MM.1S (cell line): Measurements from ENCODE around the gene TERB1.

Experiments used
- DNase-seq: peaks from one replicate; pipeline ENCODE4 v3.0.0-alpha.2; 2015
- H2AFZ ChIP-seq: fragments of 300-600 bp; sonication (generic); 2 replicates; pipeline ENCODE4 v1.6.0; 2016; ENCODE audit warnings: antibody characterized with exemption, low read length
- H3F3A ChIP-seq: fragments of 300-600 bp; sonication (generic); 2 replicates; pipeline ENCODE4 v1.6.1; 2016; ENCODE audit warnings: mild to moderate bottlenecking, antibody characterized with exemption, low read length, moderate library complexity, mixed read lengths; ENCODE audit not compliant: insufficient read depth
- H3K27ac ChIP-seq: fragments of 300-600 bp; sonication (generic); 2 replicates; pipeline ENCODE4 v1.5.1; 2016; ENCODE audit warnings: mild to moderate bottlenecking, low read length
- H3K27me3 ChIP-seq: fragments of 300-600 bp; sonication (generic); replicated peaks from 2 replicates; pipeline ENCODE4 v1.6.0; 2016; ENCODE audit warnings: low read length; ENCODE audit not compliant: insufficient read depth
- H3K36me3 ChIP-seq: fragments of 300-600 bp; sonication (generic); replicated peaks from 2 replicates; pipeline ENCODE4 v1.6.1; 2016; ENCODE audit warnings: mild to moderate bottlenecking, low read length, mixed read lengths; ENCODE audit not compliant: insufficient read depth
- H3K4me1 ChIP-seq: fragments of 300-600 bp; sonication (generic); 2 replicates; pipeline ENCODE4 v1.6.1; 2016; ENCODE audit warnings: low read length, mixed read lengths
- H3K4me2 ChIP-seq: fragments of 300-600 bp; sonication (generic); 2 replicates; pipeline ENCODE4 v1.6.0; 2016; ENCODE audit warnings: low read depth, low read length
- H3K4me3 ChIP-seq: fragments of 300-600 bp; sonication (generic); 2 replicates; pipeline ENCODE4 v1.5.1; 2016; ENCODE audit warnings: low read length, mixed read lengths
- H3K79me2 ChIP-seq: fragments of 300-600 bp; sonication (generic); 2 replicates; pipeline ENCODE4 v1.6.1; 2016; ENCODE audit warnings: mixed run types, low read length, mixed read lengths
- H3K9ac ChIP-seq: fragments of 300-600 bp; sonication (generic); 2 replicates; pipeline ENCODE4 v1.6.1; 2016; ENCODE audit warnings: low read length, mixed read lengths
- H3K9me2 ChIP-seq: fragments of 300-600 bp; sonication (generic); replicated peaks from 2 replicates; pipeline ENCODE4 v1.6.1; 2016; ENCODE audit warnings: mild to moderate bottlenecking, low read length, mixed read lengths; ENCODE audit not compliant: insufficient read depth
- H3K9me3 ChIP-seq: fragments of 300-600 bp; sonication (generic); replicated peaks from 2 replicates; pipeline ENCODE4 v1.6.1; 2016; ENCODE audit warnings: mild to moderate bottlenecking, low read length, mixed read lengths; ENCODE audit not compliant: insufficient read depth
- H4K20me1 ChIP-seq: fragments of 300-600 bp; sonication (generic); 2 replicates; pipeline ENCODE4 v1.6.1; 2016; ENCODE audit warnings: mild to moderate bottlenecking, low read length, moderate library complexity, mixed read lengths; ENCODE audit not compliant: insufficient read depth
- EZH2 ChIP-seq: fragments of 300-600 bp; sonication (generic); optimal IDR thresholded peaks from 2 replicates; pipeline ENCODE3; 2017; ENCODE audit warnings: low read depth, mild to moderate bottlenecking, antibody characterized with exemption, low read length, mixed read lengths
- EZH2phosphoT487 ChIP-seq: fragments of 300-600 bp; sonication (generic); IDR thresholded peaks from 2 replicates; pipeline ENCODE4 v1.6.1; 2018; ENCODE audit warnings: antibody characterized with exemption, low read length
- TF ChIP-seq, protein P1 (sequence below): fragments of 300-600 bp; sonication (generic); IDR thresholded peaks from 2 replicates; pipeline ENCODE4 v1.5.1; 2016; ENCODE audit warnings: antibody characterized with exemption, low read length, mixed read lengths

Gene TERB1

DNA sequence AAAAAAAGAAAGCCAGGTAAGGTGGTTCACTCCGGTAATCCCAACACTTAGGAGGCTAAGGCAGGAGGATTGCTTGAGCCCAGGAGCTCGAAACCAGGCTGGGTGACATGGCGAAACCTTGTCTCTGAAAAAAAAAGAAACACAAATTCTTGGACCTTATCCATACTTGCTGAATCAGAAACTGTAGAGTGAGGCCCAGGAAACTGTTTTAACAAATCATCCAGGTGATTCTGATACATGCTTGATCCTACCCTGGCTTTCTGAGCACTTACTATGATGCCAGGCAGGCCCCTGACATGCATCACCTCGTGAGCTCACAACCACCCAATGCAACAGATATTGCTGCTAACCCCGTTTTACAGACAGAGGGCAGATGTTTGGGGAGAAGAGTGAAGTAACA, 33.4 kb upstream of the TERB1 start:
- no peak for TF ChIP-seq EZH2
- Histone ChIP-seq H3K4me2 (no peak overlapping the region), H3K4me3 (no peak overlapping the region), H3K9ac (no peak overlapping the region), H3K27me3 (no peaks in the 10 kb centered on the region), H3K79me2 (peaks cover 9% of the 10 kb centered on the region), H2AFZ (no peak overlapping the region), H3K36me3 (no peaks in the 10 kb centered on the region), H3F3A (no peaks in the 10 kb centered on the region), H4K20me1 (no peaks in the 10 kb centered on the region), H3K4me1 (peaks cover 1% of the 10 kb centered on the region; the same call in 1 of the 2 replicates), H3K9me3 (no peaks in the 10 kb centered on the region), H3K9me2 (no peaks in the 10 kb centered on the region), H3K27ac (no peak overlapping the region)
- no peak for DNase-seq

DNA sequence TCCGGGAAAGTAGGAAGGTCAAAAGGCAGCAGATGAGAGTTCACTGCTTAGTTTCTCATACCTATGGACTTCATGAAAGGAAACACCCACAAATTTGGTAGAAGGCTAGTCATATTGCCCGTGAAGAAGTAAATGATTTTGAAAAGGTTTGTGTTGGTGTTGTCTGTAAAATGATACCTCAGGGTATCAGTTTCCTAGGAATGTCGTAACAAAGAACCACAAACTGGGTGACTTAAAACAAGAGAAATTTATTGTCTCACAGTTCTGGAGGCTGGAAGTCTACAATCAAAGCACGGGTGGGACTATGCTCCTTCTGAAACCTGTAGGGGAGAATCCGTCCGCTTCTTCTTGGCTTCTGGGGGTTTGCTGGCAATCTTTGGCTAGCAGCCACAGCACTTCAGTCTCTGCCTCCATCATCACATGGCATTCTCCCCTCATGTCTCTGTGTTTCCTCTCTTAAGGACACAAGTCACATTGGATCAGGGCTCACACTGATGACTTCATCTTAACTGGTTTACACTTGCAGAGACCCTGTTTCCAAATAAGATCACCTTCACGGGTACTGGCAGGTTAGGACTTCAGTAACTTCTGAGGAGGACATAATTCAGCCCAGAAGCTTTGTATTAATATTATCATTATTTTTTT, 31.4 kb upstream of the TERB1 start:
- Histone ChIP-seq H3K9ac (no peak overlapping the region), H2AFZ (no peak overlapping the region)

DNA sequence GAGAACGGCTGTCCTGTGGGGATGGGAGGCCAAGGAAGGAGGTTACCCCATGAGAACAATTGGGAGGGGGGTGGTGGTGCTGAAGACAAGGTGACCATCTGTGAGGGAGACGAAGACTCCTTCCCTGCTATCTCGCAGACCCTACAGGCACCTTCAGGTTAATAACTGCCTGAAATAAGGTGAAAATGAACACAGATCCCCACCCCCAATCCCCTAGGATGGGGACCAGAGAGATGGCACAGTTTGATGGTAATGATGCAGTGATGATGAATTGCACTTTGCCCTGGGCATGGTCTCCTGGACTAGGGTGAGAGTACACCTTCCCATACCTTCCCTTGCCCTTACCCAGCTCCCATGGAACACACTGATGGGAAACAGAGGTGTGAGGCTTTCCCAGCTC, 30.8 kb upstream of the TERB1 start:
- Histone ChIP-seq H3K27me3 (no peaks in the 10 kb centered on the region), H3K9ac (no peak overlapping the region), H3K79me2 (peaks cover 33% of the 10 kb centered on the region), H3K4me2 (no peak overlapping the region), H3K9me2 (no peaks in the 10 kb centered on the region), H2AFZ (no peak overlapping the region), H3K36me3 (no peaks in the 10 kb centered on the region; the same call in 1 of the 2 replicates), H3F3A (no peaks in the 10 kb centered on the region), H4K20me1 (no peaks in the 10 kb centered on the region), H3K9me3 (no peaks in the 10 kb centered on the region), H3K4me1 (peaks cover 5% of the 10 kb centered on the region; the same call in 1 of the 2 replicates), H3K4me3 (no peak overlapping the region), H3K27ac (no peak overlapping the region)
- DNase-seq, result no peak
- TF ChIP-seq, protein P1, sequence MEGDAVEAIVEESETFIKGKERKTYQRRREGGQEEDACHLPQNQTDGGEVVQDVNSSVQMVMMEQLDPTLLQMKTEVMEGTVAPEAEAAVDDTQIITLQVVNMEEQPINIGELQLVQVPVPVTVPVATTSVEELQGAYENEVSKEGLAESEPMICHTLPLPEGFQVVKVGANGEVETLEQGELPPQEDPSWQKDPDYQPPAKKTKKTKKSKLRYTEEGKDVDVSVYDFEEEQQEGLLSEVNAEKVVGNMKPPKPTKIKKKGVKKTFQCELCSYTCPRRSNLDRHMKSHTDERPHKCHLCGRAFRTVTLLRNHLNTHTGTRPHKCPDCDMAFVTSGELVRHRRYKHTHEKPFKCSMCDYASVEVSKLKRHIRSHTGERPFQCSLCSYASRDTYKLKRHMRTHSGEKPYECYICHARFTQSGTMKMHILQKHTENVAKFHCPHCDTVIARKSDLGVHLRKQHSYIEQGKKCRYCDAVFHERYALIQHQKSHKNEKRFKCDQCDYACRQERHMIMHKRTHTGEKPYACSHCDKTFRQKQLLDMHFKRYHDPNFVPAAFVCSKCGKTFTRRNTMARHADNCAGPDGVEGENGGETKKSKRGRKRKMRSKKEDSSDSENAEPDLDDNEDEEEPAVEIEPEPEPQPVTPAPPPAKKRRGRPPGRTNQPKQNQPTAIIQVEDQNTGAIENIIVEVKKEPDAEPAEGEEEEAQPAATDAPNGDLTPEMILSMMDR, result no peak
- no peak for TF ChIP-seq EZH2
- TF ChIP-seq EZH2phosphoT487, result no peak

More for the DNA sequence above, 31.4 kb upstream of the TERB1 start:
- TF ChIP-seq, protein P1, result no peak
- no peak for TF ChIP-seq EZH2phosphoT487
- no peak for TF ChIP-seq EZH2
- Histone ChIP-seq H3K4me1 (peaks cover 5% of the 10 kb centered on the region; the same call in 1 of the 2 replicates), H3K9me3 (no peaks in the 10 kb centered on the region), H3K36me3 (no peaks in the 10 kb centered on the region; the same call in 1 of the 2 replicates), H3K4me2 (no peak overlapping the region), H3K27me3 (no peaks in the 10 kb centered on the region), H3K79me2 (peaks cover 29% of the 10 kb centered on the region), H3K9me2 (no peaks in the 10 kb centered on the region), H4K20me1 (no peaks in the 10 kb centered on the region), H3F3A (no peaks in the 10 kb centered on the region), H3K27ac (no peak overlapping the region), H3K4me3 (no peak overlapping the region)
- DNase-seq, result no peak
